ENCODE measurements around the gene VPS26B. TPM values are rescaled to one million over a fixed set of nuclear protein-coding genes. Genes with fewer than 3 reads are reported as not detected.

Gene VPS26B
- total and polyA plus RNA-seq, 5 donors from 2014 or later, result 43.9 to 65.1 (median 61.6) TPM

DNA sequence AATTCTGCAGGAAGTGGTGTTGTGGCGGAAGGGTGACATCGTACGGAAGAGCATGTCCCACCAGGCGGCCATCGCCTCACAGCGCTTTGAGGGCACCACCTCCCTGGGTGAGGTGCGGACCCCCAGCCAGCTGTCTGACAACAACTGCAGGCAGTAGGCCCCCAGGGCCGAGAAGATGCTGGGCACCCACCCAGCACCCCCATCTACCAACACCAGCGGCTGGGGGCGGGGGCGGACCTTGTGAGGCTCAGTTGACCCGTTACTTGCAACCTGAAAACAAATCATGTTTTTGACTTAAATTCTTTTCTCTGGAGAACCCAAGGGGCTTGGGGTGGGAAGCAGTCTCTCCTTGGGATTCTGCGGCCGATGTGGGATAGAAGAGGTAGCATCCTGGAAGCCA, 21.0 kb downstream of the VPS26B start:
- Histone ChIP-seq H3K27me3 (ENCODE audit: control insufficient read depth, insufficient read depth, low read length) (no peaks in the 10 kb centered on the region), H3K4me3 (ENCODE audit: low read depth, low read length) (no peak overlapping the region), H3K27ac (ENCODE audit: insufficient read depth, low read length, poor library complexity, severe bottlenecking) (no peak overlapping the region), H3K9me3 (ENCODE audit: control insufficient read depth in 2 of 2, low read length in 2 of 2) (no peaks in the 10 kb centered on the region), H3K4me1 (ENCODE audit: control insufficient read depth, insufficient read depth, low read length, poor library complexity, severe bottlenecking) (no peaks in the 10 kb centered on the region), H3K36me3 (ENCODE audit: control insufficient read depth, insufficient read depth, low read length) (peaks cover 95% of the 10 kb centered on the region)
- Mint-ChIP-seq H3K27ac (no peak overlapping the region), H3K4me3 (no peak overlapping the region), H3K9me3 (no peaks in the 10 kb centered on the region), H3K27me3 (no peaks in the 10 kb centered on the region), H3K36me3 (peaks cover 37% of the 10 kb centered on the region), H3K4me1 (peaks cover 0 to 9% (median 8%) of the 10 kb centered on the region in 4 donors)
- no peak for DNase-seq
- ATAC-seq (ENCODE audit: low read depth in 2 of 2), result no peak

DNA sequence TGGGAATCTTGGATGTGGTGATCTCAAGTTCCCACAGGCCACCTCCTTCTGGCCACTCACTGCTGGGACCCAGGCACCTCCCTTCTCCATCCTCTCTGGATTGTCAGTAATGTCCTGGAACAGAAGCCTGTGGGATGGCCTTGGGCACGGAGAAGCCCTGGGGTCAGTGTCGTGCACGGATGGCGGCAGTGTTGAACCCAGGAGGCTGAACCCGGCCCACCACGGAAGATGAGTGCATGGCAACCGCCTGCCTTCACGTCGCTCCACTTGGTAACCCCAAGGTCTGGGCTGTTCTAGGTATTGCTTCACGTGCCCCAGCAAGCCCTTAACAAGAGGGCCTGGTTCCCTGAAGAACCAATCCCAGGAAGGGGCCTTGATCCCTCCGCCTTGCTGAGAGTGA, 21.6 kb downstream of the VPS26B start:
- Mint-ChIP-seq H3K36me3 (peaks cover 37% of the 10 kb centered on the region), H3K27me3 (no peaks in the 10 kb centered on the region), H3K4me3 (no peak overlapping the region), H3K4me1 (peaks cover under 1 to 9% (median 8%) of the 10 kb centered on the region in 4 donors), H3K27ac (no peak overlapping the region), H3K9me3 (no peaks in the 10 kb centered on the region)
- DNase-seq (no peak), ATAC-seq (ENCODE audit: low read depth in 2 of 2) (no peak)
- H3K4me3 ChIP-seq (ENCODE audit: low read depth, low read length), result no peak overlapping the region
- no peaks in the 10 kb centered on the region for H3K27me3 ChIP-seq (ENCODE audit: control insufficient read depth, insufficient read depth, low read length)
- peaks cover 96% of the 10 kb centered on the region for H3K36me3 ChIP-seq (ENCODE audit: control insufficient read depth, insufficient read depth, low read length)
- no peaks in the 10 kb centered on the region for H3K4me1 ChIP-seq (ENCODE audit: control insufficient read depth, insufficient read depth, low read length, poor library complexity, severe bottlenecking)
- H3K9me3 ChIP-seq (ENCODE audit: control insufficient read depth in 2 of 2, low read length in 2 of 2), result no peaks in the 10 kb centered on the region
- no peak overlapping the region for H3K27ac ChIP-seq (ENCODE audit: insufficient read depth, low read length, poor library complexity, severe bottlenecking)

DNA sequence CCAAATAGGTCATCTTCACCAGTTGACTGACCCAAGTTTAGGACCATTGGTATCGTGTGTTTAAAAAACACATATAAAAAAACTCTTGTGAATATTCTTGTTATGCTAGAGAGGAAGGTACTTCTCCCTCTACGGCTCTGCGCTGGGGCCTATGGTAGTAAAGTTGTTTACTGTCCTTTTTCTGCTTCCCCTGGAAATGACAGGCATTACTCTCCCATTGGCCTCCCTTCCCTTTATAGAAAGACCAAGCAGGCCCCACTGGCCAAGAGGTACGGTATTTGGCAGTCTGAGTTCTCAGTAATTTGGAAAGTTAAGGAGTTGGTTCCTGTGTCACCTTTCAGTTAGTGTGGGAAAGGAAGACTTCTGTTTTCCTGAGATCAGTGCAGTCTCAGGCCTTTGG, 22.2 kb downstream of the VPS26B start:
- DNase-seq, result no peak
- no peak overlapping the region for H3K27ac Mint-ChIP-seq

DNA sequence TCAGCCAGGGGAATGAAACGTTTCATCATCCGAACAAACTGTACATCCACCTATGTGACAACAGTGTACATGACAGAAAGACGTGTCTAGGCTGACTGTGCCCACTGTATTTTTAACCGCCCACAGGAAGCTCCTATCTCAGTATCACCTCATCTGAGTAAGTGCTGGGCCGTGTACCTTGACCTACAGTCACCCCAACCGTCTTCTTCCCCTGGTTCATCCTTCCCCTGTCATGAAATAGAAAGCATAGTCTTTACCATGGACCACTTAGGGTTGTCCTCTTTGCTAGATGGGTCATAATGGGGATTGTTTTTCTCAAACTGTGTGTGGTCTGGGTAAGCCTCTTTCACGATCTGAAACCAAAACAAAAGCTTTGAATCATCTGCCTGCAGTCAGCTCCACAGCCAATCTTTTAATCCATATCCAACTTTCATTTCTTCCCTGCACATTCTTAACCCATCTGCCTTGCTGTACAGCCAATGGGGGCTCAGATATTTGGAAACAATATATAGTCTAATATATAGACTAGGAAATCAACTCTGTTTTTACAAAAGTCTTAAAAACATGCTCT, 24.5 kb downstream of the VPS26B start:
- Mint-ChIP-seq H3K4me1 (peaks cover 16 to 31% (median 23%) of the 10 kb centered on the region in 4 donors), H3K27ac (peak overlapping the region in 2 of 3 donors; percentile 47 to 68), H3K36me3 (peaks cover 28% of the 10 kb centered on the region), H3K4me3 (peak overlapping the region in 3 of 4 donors; percentile 2 to 69 (median 63)), H3K9me3 (no peaks in the 10 kb centered on the region), H3K27me3 (no peaks in the 10 kb centered on the region)
- DNase-seq, result peak in 1 of 3 donors; percentile 33
- Histone ChIP-seq H3K36me3 (ENCODE audit: control insufficient read depth, insufficient read depth, low read length) (peaks cover 68% of the 10 kb centered on the region), H3K27ac (ENCODE audit: insufficient read depth, low read length, poor library complexity, severe bottlenecking) (no peak overlapping the region), H3K4me3 (ENCODE audit: low read depth, low read length) (no peak overlapping the region), H3K4me1 (ENCODE audit: control insufficient read depth, insufficient read depth, low read length, poor library complexity, severe bottlenecking) (peaks cover 20% of the 10 kb centered on the region), H3K27me3 (ENCODE audit: control insufficient read depth, insufficient read depth, low read length) (no peaks in the 10 kb centered on the region), H3K9me3 (ENCODE audit: control insufficient read depth in 2 of 2, low read length in 2 of 2) (no peaks in the 10 kb centered on the region)
- ATAC-seq (ENCODE audit: low read depth in 2 of 2), result no peak

More for the DNA sequence above, 22.2 kb downstream of the VPS26B start:
- Histone ChIP-seq H3K4me3 (ENCODE audit: low read depth, low read length) (no peak overlapping the region), H3K27me3 (ENCODE audit: control insufficient read depth, insufficient read depth, low read length) (no peaks in the 10 kb centered on the region), H3K9me3 (ENCODE audit: control insufficient read depth in 2 of 2, low read length in 2 of 2) (no peaks in the 10 kb centered on the region), H3K36me3 (ENCODE audit: control insufficient read depth, insufficient read depth, low read length) (peaks cover 91% of the 10 kb centered on the region), H3K4me1 (ENCODE audit: control insufficient read depth, insufficient read depth, low read length, poor library complexity, severe bottlenecking) (peaks cover 5% of the 10 kb centered on the region), H3K27ac (ENCODE audit: insufficient read depth, low read length, poor library complexity, severe bottlenecking) (no peak overlapping the region)
- H3K4me3 Mint-ChIP-seq, result no peak overlapping the region
- H3K36me3 Mint-ChIP-seq, result peaks cover 37% of the 10 kb centered on the region
- no peaks in the 10 kb centered on the region for H3K9me3 Mint-ChIP-seq
- no peaks in the 10 kb centered on the region for H3K27me3 Mint-ChIP-seq
- no peak for ATAC-seq (ENCODE audit: low read depth in 2 of 2)
- peaks cover 6 to 11% (median 10%) of the 10 kb centered on the region in 4 donors for H3K4me1 Mint-ChIP-seq

DNA sequence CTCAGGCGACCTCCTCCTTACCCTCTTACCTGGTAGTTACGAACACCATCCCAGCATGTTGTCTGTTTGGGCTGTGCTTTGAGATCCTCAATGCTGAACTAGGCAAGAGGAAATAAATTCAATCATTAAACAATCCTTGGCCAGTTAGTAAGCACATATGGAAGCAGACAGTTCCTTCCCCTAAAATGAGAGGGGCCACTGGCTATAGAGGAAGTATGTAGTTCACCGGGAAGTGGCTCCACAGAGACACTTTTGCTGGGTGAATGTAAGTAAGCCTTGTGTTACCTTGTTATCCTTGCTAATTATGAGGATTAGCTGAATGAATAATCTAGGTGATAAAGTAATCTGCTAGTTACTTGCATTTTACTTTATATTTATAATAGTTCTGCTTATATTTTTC, 25.8 kb downstream of the VPS26B start:
- Mint-ChIP-seq H3K27me3 (no peaks in the 10 kb centered on the region), H3K27ac (no peak overlapping the region), H3K9me3 (no peaks in the 10 kb centered on the region), H3K4me3 (no peak overlapping the region), H3K36me3 (peaks cover 24% of the 10 kb centered on the region), H3K4me1 (peaks cover 21 to 41% (median 31%) of the 10 kb centered on the region in 4 donors)
- Histone ChIP-seq H3K27me3 (ENCODE audit: control insufficient read depth, insufficient read depth, low read length) (no peaks in the 10 kb centered on the region), H3K4me1 (ENCODE audit: control insufficient read depth, insufficient read depth, low read length, poor library complexity, severe bottlenecking) (peaks cover 27% of the 10 kb centered on the region), H3K9me3 (ENCODE audit: control insufficient read depth in 2 of 2, low read length in 2 of 2) (no peaks in the 10 kb centered on the region), H3K27ac (ENCODE audit: insufficient read depth, low read length, poor library complexity, severe bottlenecking) (no peak overlapping the region), H3K36me3 (ENCODE audit: control insufficient read depth, insufficient read depth, low read length) (peaks cover 56% of the 10 kb centered on the region), H3K4me3 (ENCODE audit: low read depth, low read length) (no peak overlapping the region)
- DNase-seq, result no peak
- no peak for ATAC-seq (ENCODE audit: low read depth in 2 of 2)

DNA sequence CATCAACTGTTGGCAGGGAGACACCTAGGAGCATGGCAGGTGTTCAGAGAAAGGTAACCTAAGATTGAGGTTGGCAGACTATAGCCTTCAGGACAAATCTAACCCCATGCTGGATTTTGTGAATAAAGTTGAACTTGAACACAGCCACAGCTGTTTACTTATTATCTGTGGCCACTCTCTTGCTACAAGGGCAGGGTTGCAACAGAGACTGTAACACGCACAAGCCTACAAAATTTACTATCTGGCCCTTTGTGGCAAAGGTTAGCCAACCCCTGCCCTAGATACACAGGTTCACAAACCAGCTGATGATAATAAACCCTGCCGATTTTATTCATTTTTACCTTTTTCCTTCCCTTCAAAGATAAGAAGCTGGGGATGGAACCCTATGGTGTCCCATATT, 26.2 kb downstream of the VPS26B start:
- peaks cover 27% of the 10 kb centered on the region for H3K4me1 ChIP-seq (ENCODE audit: control insufficient read depth, insufficient read depth, low read length, poor library complexity, severe bottlenecking)
- no peak overlapping the region for H3K4me3 Mint-ChIP-seq
- ATAC-seq (ENCODE audit: low read depth in 2 of 2) (no peak), DNase-seq (no peak)
- no peak overlapping the region for H3K4me3 ChIP-seq (ENCODE audit: low read depth, low read length)
- peaks cover 52% of the 10 kb centered on the region for H3K36me3 ChIP-seq (ENCODE audit: control insufficient read depth, insufficient read depth, low read length)
- H3K27me3 ChIP-seq (ENCODE audit: control insufficient read depth, insufficient read depth, low read length), result no peaks in the 10 kb centered on the region
- no peaks in the 10 kb centered on the region for H3K9me3 ChIP-seq (ENCODE audit: control insufficient read depth in 2 of 2, low read length in 2 of 2)
- no peaks in the 10 kb centered on the region for H3K9me3 Mint-ChIP-seq
- H3K36me3 Mint-ChIP-seq, result peaks cover 24% of the 10 kb centered on the region
- peak overlapping the region in 1 of 3 donors; percentile 5 for H3K27ac Mint-ChIP-seq
- H3K27me3 Mint-ChIP-seq, result no peaks in the 10 kb centered on the region
- no peak overlapping the region for H3K27ac ChIP-seq (ENCODE audit: insufficient read depth, low read length, poor library complexity, severe bottlenecking)
- peaks cover 21 to 44% (median 35%) of the 10 kb centered on the region in 4 donors for H3K4me1 Mint-ChIP-seq

DNA sequence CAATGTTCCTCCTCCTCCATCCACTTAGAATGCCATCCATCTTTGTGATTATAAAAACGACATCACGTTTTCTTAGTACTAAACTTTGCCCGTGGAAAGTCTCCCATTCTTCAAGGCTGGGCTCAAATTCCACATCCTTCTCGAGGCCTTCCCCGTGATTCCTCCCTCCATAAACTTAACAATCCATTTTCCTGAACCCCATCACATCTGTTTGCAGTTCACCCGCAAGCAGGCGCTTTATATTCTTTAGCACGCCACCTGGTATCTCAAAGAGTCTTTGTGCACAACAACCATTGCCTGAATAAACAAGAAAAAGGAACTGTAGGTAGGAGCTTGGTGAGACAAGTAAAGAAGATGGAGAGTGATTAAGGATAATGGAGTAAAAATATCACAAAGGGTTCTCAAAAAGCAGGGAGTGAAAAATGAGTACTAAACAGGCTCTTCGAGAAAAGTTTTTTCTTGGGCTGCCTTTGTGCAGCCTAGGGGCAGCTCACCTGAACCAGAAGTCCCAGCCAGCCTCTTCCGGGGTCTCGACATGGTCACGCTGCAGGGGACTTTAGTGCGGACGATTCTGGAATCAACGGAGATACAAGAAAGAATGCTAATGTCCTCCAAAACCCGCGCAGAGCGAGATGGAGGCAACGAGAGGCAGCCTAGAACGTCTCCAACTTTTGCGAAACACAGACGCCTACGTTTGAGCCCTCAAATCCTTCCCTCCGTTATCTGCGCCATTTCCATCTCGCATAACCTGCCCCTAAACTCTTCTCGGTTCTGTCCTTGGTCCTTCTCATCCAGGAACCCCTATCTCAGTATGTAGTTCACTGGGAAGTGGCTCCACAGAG, 28.1 kb downstream of the VPS26B start:
- H3K9me3 ChIP-seq (ENCODE audit: control insufficient read depth in 2 of 2, low read length in 2 of 2), result no peaks in the 10 kb centered on the region
- peaks cover 27% of the 10 kb centered on the region for H3K4me1 ChIP-seq (ENCODE audit: control insufficient read depth, insufficient read depth, low read length, poor library complexity, severe bottlenecking)
- H3K4me3 ChIP-seq (ENCODE audit: low read depth, low read length), result peak overlapping the region; percentile 100
- Mint-ChIP-seq H3K27me3 (no peaks in the 10 kb centered on the region), H3K27ac (peak overlapping the region; percentile 45 to 93 (median 92)), H3K9me3 (no peaks in the 10 kb centered on the region), H3K4me3 (peak overlapping the region; percentile 92 to 100 (median 98)), H3K36me3 (peaks cover 22% of the 10 kb centered on the region), H3K4me1 (peaks cover 28 to 48% (median 37%) of the 10 kb centered on the region in 4 donors)
- H3K36me3 ChIP-seq (ENCODE audit: control insufficient read depth, insufficient read depth, low read length), result peaks cover 41% of the 10 kb centered on the region
- H3K27me3 ChIP-seq (ENCODE audit: control insufficient read depth, insufficient read depth, low read length), result no peaks in the 10 kb centered on the region
- peak; percentile 1 to 3 for ATAC-seq (ENCODE audit: low read depth in 2 of 2)
- H3K27ac ChIP-seq (ENCODE audit: insufficient read depth, low read length, poor library complexity, severe bottlenecking), result peak overlapping the region; percentile 53
- DNase-seq, result no peak

Measured in CD4-positive, CD25-positive, alpha-beta regulatory T cell (primary cell).